Amygdala (tissue), 56 donors: ENCODE results near the gene SHISAL1.
"Not testable (repeated sequence)": the region's sequence is repeated elsewhere in the genome, so short reads cannot be mapped to it uniquely, and the experiment has no call there.

Experiments
- DNase-seq, 56 donors: peaks; one replicate each; lab custom pipeline; 2025; lab: John Stamatoyannopoulos, UW

SHISAL1 gene

DNA sequence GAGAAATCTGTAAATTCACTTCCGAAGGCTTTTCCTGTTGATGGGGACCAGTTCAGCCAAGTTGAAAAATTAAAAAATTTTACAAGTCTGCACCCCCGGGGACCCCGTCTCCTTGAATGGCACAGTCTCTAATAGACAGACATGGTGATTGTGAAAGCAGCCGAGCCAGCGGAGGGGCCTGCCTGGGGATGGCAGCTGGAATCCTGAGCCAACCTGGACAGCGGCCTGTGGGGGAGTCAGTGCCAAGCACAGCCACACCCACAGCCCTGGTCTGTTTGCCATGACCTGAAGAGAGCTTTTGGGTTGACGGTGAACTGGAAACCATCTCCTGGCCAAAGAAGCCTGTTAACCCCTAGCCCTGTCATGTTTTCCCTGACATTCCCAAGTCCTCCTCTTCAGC is 67.3 kb downstream of the SHISAL1 start:
- no peak for DNase-seq

DNA sequence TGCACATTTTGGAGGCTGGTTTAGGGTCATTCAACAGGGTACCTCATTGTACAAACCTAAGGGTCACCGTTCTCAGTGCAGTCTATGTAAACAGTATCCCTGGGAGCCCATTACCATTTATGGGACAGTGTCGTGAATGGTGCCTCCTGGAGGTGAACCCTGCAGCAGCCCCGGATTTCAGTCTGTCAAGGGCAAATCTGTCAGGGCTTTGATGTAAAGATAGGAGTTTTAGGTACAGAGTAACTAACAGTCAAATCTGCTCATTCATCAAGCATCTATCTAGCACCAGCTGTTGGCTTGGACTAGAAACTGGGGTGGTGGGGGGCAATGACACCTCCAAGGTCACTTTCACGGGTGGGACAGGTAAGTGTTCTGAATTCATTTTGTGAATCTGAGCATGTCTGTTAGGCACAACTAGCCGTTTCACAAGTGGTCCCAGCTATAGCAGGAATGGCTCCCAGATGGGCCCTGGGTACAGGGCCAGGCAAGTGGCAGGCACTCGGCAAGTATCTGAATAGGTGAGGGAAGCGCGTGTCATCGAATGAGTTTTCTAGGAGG is 68.4 kb downstream of the SHISAL1 start:
- DNase-seq = no peak

DNA sequence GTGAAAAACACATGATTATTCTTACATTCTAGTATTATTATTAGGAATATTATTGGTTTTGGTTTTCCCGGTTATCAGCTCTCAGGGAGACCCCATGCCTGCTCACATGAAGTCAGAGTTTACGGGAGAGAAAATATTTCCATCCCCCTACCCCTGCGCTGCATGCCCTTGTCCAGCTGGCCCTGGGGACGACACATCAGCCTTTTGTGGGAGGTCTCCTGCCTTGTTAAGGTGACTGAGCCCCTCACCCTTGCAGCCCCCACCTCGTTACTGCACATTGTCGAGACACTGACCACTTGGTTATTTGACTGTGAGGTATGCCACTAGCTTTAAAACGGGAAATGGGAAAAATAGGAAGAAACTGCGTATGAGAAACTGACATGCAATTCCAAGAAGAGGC is 69.0 kb downstream of the SHISAL1 start:
- no peak for DNase-seq

DNA sequence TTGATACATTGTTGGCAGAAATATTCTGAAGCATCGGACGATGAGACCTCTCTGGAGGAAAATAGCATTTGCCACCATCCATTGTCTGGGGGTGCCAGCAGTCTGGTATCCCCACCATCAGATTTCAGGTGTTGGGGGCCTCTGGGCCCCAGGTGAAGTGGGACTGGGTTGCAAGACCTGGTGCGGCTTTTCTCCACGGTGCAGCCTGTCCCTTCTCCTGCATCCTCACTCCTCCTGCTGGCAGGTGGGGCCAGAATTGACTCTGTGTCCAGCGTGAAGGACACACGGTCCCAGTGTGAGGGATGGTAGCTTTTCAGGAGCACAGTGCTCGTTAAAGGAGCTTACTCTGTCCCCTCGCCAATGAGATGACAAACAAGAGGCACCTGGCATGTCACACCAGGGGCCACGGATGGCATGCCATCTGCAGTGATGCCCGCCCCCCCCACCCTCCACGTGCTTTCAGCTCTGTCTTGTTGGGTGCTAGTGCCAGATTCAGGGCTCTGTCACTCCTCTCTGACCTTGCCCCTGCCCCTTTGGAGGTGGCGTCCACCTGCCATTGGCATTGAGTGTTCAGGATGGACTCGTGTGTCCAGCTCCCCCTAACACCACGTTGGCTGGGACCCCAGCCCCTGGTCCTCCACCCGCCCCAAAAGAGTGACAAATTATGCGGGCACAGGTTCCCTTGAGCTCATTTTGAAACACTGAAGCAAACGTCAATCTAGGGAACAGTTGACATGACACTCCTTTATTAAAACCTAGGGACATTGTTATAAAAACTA is 69.6 kb downstream of the SHISAL1 start:
- DNase-seq = no peak

DNA sequence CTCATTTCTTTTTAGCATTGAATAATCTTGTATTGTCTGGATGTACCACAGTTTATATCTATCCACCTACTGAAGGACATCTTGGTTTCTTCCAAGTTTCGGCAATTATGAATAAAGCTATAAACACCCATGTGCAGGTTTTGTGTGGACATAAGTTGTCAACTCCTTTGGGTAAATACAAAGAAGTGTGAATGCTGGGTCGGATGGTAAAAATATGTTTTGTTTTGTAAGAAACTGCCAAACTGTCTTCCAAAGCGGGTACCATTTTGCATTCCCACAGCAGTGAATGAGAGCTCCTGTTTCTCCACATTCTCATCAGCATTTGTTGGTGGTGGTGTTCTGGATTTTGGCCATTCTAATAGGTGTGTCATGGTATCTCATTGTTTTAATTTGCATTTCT is 71.6 kb downstream of the SHISAL1 start:
- DNase-seq = not testable (repeated sequence)

DNA sequence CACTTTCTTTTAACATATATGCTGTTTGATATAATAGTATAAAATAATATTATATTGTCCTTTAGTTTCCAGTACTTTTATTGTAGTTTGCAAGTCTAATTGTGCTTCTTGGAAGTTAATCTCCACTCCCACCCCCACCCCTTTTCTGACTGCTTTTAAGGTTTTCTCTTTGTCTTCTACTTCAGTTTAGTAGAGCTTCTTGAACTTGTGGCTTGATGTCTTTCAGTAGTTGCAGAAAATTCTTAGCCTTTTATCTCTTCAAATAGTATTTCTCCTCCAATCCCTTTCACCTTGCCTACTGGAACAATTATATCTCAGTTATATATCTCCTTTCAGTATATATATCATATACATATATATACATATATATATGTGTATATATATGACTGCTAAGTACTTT is 75.5 kb downstream of the SHISAL1 start:
- DNase-seq = no peak

DNA sequence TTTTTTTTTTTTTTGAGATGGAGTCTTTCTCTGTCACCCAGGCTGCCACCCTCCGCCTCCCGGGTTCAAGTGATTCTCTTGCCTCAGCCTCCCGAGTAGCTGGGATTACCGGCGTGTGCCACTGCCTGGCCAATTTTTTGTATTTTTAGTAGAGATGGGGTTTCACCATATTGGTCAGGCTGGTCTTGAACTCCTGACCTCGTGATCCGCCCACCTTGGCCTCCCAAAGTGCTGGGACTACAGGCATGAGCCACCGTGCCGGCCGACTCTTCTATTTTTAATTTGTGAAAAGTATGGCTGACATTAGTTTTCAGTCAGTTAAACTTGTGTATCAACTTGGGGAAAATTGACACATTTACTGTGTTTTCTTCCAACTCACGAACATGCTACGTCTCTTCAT is 78.4 kb downstream of the SHISAL1 start:
- not testable (repeated sequence) for DNase-seq

DNA sequence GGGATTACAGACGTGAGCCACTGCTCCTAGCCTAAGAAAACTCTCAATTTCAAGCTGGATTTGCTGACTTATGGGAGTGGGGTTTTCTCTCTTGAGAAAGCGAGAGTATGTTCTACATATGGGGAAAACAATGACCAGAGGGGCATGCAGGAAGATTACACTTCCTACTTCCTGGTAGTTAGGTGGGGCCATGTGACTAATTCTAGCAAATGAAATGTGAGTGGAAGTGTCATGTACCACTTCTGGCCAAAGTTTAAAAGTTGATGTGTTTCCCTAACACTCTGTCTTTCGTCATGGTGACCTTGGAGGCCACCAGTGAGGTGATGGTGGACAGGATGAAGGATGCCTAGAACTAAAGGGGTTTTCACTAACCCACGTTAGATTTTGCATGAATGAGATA is 81.5 kb downstream of the SHISAL1 start:
- no peak for DNase-seq

DNA sequence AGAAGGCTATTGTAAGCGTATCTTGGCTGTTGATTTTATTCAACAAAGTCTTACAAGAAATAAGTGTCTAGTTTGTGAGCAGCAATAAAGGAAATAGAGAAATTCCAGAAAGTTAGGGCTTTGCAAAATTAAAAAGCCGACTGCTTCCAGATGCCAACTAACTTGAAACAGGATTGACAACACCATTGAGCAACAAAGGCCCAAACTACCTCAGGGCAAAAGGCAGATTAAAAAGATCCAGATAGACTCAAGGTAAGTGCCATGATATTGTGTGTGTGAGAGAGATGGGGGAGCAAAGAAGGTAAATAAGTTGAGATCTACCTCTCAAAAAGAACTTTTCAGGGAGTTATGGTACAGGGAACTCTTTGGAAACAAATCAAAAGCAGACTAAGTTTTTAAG is 82.9 kb downstream of the SHISAL1 start:
- DNase-seq = no peak

DNA sequence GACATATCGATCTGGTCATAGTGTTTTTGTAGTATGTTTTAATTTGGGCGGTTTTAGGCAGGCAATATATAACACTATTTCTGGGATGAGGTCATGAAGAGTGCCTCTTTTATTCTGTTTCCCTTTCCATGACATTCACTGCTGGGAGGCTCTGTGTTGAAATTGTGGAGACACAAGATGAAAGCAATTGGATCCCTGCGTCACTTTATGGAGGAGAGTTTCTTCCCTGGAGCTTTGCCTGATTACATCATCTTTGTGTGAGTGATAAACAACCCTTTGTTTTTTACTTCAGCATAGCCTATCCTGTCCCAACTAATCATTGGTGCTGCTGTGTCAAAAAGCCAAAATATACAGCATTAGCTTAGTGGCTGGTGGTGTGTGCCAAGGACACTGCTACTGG is 83.4 kb downstream of the SHISAL1 start:
- no peak for DNase-seq

DNA sequence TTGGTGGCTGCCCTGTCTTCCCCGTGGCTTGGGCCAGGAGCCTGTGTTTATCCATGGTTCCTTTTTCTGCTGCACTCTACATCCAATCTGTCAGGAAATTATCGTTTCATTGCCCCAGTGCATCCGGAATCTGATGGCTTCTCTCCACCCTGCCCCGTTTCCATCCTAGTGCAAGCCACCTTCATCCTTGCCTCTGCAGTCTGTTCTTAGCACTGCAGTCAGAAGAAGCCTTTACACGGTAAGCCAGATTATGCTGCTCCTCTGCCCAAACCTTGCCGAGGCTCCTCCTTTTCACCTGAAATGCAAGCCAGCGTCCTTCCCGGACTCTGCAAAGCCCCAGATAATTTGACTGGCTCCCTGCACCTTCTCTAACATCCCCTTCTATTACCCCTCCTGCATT is 86.9 kb downstream of the SHISAL1 start:
- DNase-seq = no peak

DNA sequence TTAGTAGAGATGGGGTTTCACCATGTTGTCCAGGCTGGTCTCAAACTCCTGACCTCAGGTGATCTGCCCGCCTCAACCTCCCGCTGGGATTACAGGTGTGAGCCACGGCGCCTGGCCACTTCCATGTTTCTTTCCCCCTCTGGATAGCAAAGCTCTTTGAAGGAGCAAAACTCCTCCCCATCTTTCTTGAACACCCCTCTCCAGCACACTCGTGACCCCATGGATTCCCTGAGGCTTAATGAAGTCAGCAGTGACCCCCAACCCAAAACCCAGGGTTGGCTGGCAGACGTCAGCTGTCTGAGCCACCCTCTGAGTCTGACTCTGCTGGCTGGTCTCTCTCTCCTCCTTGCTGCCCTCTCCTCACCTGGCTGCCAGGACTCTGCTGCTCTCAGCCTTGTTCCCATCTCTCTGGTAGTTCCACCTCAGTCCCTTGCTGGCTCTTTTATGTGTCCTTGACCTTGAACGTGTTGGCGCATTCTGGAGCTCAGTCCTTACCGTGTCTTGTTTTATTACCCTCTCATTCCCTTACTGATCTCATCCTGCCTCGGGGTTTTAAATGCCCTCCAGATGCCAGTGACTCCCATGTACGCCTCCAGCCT is 87.6 kb downstream of the SHISAL1 start:
- DNase-seq = no peak

DNA sequence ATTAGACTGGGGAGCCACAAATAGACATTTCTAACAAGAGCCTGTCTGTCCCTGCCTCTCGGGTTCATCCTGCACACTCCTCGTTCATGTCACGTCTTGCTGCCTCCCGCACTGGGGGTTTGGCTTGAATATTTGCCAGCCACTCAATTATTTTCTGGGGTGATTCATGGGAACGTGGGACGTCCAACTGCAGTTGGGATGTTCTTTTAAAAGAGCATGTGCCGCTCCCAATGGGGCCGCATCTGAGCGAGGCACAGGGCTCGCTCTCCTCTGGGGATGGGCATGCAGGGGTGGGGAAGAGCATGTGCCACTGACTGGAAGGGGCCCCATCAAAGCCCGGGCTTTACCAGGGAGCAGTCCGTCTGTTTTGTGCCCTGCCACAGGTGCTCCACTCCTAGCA is 88.6 kb downstream of the SHISAL1 start:
- DNase-seq = peak in 6 of 56 donors; percentile 5 to 35 (median 16)

DNA sequence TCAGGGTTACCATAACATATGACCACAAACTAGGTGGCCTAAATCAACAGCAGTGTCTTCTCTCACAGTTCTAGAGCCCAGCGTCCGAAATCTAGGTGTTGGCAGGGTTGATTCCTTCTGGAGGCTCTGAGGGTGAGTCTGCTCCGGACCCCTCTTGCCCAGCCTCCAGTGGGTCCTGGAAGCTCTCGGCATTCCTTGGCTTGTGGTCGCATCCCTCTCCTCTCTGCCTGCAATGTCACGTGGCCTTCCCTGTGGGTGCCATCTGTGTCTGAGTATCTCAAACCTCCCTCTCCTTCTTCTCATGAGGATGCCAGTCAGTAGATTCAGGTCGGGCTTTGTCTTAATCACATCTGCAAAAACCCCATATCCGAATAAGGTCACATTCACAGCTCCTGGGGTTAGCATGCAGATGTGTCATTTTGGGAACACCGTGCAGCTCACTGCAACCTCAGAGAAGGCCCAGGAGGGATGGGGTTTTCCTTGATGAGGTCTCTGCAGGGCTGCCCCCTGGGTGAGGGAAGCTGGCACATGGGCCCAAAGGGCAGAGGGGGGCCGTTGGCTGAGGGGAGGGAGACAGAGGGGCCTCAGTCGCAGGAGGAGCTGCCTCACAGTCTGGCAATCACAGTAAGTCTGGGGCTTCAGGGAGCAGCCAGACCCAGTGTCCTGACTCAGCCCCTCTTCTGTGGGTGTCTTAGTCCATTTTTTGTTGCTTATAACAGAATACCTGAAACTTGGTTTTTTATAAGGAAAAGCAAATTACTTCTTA is 90.9 kb downstream of the SHISAL1 start:
- no peak for DNase-seq

DNA sequence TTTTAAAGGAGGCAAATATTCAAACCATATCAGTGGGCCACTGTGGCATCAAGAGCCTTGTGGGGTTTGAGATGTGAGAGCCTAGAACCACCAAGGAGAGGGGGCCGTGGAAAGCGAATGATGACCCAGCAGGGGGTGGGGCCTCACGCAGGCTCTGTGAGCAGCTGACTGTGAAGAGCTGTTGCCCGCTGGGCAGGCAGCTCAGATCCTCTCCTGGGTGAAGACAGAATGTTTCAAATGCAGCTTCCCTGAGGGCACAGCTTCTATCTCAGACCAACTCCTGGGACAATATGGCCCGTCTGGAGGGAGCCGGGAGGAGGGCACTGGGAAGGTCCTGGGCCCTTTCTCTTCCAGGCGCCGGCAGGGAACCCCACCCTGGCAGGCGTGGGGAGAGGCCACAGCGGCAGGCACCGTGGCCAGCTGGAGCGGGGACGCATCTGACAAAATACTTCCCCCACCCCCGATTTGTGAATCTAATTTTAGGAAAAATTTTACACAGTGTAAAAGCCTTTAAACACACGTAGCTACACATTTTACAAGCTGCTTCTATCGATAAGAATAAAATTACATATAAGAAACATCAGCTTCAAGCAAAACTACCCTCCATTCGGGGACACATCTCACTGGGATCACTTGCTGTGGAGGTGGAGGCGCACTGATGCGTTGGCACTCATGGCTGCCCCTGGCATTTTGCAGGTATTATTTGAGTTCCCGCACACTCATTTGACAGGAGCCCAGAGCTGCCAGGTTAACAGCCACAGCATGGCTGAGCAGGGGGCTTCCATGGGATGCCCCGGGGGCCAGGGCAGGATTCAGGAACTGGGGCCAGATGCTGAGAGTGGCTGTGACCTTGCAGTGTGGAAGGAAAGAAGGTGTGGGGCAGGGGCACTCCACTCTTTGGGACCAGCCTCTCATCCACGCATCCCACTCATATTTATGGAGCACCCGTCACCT is 91.7 kb downstream of the SHISAL1 start:
- DNase-seq = no peak

DNA sequence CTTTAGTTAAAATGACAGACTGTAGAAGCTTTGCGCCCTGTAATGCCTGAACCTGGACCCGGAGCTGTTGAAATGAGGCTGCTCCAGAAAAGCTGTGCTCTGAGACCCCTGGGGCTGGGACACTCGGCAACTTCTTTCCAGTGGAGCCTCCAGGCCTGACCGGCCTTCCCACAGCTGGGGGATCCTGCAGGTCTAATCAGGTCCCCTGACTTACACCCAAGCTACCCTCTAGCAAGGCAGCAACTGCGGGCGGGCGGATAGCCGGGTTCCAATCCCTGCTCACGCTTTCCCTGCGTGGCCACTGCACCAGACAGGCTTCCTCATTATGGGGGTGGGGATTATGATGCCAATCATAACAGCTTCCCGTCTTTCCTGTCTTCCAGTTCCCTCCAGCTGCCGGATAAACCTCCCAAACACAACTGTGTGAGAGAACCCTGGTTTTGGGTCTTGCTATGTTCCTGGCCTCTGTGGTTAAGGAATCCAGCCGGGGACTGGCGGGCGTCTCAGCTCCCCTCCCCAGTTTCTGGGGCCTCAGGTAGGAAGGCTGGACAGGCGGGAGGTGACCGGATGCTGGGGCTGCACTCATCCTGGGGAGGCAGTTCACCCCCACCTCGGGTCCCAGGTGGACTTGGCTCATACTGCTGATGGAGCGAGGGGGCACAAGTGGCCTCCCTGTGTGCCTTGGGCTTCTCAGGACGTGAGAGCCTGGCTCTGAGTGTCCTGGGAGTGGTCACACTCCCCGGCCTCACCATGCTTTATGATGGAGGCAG is 93.5 kb downstream of the SHISAL1 start:
- no peak for DNase-seq

DNA sequence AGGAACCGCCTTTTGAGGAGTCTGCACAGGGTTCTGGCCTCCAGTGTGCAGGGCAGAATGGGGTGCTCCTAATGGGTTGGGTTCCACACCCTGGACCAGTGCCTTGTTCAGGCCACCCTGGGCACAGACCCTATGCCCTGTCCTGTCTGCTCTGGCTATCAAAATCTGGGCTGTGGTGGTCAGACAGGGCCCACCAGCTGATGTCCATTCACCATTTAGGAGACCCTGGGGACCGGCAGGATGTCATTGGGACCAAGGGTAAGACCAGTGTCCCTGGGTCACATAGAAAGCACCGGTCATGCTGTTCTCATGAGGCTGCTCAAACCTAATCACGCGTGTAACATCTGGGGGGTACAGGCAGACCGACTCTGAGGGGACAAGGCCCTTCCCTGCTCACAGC is 94.7 kb downstream of the SHISAL1 start:
- no peak for DNase-seq

DNA sequence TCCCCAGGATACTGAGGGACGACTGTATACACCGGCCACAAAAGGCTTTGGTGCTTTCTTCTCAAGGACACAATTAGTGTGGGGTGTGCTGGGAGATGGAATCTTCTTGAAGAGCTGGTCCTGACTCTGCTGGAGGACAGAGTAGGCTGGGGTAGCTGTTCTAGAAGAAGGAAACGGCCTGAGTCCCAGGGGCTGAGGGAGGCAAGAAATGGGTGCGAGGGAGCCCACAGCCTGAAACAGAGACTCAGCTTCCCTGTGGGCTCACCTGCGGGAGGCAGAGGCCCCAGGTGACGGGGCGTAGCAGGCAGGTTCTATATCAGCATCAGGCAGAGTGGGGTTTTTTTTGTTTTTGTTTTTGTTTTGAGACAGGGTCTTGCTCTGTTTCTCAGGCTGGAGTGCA is 95.4 kb downstream of the SHISAL1 start:
- DNase-seq = no peak

DNA sequence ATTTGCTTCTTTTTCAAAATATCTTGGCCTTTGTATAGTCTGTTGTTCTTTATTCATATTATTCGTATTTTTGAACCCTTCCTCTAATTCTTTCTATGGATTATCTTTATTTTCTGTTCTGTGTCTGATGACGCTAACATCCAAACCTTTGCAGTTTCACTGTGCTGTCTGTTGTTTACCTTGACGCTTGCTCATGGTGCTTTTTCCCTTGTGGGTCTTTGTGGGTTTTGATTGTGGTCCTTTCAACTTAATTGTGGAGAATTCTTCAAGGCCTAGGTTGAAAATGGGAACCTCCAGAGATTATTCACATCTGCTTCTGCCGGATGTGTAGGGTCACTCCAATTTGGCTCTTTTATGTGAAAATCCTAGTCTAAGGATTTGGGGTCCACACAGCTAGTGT is 97.5 kb downstream of the SHISAL1 start:
- no peak for DNase-seq
